Fibroblast of skin of left quadriceps (primary cell): Measurements from ENCODE around the gene CENPX.

Experiments used
- DNase-seq, 2 experiments: peaks; one replicate each; pipeline ENCODE4 v3.0.0-alpha.2; 2013; ENCODE audit warnings: low read depth in 2 of 2

The CENPX gene

GRCh38 chr17:82012261-82012639 is 10.4 kb downstream of the CENPX start:
- no peak for DNase-seq

DNA sequence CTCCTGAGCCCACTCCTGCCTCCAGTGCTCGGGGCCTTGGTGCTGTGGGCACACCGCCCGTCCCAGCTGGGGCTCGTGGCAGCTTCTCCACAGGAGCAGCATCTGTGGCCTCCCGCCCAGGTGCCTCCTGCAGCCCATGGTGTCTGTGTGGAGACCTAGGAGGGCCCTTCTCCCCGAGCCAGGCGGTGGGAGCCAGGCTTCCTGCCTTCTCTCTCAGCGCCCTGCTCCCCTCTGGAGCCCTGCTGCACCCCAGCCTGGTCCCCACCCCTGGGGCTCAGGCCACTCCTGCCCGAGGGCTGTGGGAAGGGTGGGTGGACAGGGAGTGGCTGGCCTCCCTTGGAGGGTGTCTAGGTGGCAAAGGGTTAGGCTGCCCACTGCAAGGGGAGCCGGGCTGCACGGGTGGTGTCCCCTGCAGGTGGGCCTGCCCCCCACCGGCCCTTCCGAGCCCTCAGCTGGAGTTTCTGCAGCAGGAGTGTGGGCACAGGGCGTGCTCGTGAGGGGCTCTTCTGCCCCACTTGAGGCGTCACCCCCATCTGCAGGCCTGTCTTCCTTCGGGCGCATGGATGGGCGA is 11.0 kb downstream of the CENPX start:
- no peak for DNase-seq

- DNase-seq, result no peak
These were observed 11.8 kb downstream of the CENPX start for GRCh38 chr17:82010575-82011525.

DNA sequence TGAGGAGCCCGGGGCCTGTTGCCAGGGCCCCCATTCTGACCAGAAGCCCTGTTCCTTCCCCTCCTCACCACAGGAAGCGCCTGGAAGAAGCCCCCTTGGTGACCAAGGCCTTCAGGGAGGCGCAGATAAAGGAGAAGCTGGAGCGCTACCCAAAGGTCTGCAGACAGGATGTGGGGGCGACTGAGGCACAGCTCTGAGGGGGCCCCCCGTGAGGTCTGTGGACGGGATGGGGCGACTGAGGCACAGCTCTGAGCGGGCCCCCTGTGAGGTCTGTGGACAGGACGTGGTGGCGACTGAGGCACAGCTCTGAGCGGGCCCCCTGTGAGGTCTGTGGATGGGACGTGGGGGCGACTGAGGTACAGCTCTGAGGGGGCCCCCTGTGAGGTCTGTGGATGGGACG is 13.3 kb downstream of the CENPX start:
- no peak for DNase-seq

DNA sequence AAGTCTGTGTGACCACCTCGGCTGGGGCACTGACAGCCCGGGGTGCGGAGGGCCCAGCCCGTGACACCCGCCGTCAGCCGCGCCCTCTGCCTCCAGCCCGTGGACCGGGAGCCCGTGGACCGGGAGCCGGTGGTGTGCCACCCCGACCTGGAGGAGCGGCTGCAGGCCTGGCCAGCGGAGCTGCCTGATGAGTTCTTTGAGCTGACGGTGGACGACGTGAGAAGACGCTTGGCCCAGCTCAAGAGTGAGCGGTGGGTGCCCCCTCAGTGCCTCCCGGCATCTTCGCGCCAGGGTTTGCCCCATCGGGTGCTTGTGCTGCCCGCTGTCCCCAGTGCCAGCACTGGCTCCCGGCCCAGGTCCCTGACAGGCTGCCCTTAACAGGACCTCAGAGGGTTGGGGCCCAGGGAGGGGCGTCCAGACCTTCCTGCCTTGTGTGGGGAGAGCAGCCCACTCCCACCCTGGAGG is 13.7 kb downstream of the CENPX start:
- DNase-seq, result no peak

DNA sequence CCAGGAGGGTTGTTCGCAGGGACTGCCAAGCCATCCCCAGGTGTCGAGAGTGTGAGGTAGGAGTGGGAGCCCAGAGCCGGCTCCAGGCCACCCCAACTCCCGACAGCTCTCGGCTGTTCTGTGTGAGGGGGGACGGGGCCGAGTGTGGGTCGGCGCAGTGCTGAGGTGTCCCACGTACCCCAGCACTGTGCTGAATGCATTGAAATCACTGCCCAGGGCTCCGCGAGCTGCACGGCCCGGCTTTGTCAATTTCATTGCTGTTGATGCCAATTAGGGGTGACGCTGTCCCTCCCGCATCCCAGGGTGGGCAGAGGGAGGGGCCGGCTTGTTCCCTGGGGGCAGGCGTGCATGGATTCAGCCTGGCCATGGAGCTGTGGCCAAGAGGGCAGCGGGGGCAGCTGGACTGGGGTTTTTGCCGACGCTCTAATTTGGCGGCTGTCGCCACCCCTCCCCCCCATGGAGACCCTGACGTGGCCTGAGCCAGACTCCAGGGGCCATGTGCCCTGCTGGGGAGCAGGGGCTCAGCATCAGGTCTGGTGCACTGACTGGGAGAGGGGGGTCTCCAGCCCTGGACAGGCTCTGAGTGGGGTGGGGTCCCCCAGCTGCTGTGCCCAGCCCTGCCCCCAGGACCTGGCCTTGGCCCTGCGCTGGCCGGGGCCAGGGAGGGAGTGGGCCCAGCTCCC is 14.3 kb downstream of the CENPX start:
- DNase-seq, result no peak

- DNase-seq, result no peak
These were observed 15.0 kb downstream of the CENPX start for GRCh38 chr17:82007495-82008257.

GRCh38 chr17:82007228-82007494 is 15.5 kb downstream of the CENPX start:
- DNase-seq, result no peak

GRCh38 chr17:82006468-82007227 is 16.0 kb downstream of the CENPX start:
- no peak for DNase-seq

- no peak for DNase-seq
These were observed 16.9 kb downstream of the CENPX start for GRCh38 chr17:82005701-82006348.

- DNase-seq, result no peak
These were observed 17.9 kb downstream of the CENPX start for GRCh38 chr17:82004517-82005455.

DNA sequence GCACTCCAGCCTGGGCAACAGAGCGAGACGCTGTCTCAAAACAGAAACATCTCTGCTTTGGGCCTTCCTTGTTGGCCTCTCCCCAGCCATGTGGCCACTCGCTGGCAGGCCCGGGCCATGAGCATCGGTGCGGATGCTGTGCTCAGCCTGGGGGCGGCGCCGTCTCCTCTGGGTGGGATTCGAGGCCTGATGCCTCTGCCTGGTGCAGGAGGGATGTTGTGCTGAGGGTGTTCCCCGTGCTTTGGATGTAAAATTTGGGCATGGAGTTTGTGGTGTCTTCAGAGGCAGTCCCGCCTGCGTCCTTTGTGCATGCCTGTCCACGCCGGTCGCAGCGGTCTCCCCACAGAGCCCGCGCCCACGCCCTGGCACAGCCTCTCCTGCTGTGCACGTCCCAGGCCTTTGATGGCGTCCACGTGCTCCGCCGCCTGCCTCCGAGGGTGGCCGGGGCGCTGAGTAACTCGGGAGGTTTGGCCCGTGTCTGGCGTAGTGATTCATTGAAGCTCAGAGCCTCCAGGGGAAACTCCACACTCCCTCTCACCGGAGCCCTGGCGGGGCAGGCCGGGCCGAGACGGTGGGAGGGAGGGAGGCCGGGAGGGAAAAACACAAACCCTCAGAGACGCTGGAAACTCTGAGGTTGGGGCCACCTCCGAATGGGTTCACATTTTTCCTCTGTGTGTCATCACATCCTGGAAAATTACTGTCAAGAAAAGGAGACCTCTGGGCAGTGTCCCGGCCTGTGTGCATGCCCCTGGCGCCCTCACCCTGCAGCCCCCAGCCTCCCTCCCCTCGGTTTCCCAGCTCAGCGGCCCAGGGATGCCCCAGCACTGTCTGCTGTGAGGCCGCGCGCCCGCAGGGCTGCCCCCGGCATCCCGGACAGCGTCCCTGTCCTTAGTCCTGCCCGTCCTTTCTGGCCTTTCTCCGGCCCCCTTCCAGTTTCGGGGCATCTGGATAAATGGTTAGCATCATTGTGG is 19.0 kb downstream of the CENPX start:
- DNase-seq, result peak; percentile 89

DNA sequence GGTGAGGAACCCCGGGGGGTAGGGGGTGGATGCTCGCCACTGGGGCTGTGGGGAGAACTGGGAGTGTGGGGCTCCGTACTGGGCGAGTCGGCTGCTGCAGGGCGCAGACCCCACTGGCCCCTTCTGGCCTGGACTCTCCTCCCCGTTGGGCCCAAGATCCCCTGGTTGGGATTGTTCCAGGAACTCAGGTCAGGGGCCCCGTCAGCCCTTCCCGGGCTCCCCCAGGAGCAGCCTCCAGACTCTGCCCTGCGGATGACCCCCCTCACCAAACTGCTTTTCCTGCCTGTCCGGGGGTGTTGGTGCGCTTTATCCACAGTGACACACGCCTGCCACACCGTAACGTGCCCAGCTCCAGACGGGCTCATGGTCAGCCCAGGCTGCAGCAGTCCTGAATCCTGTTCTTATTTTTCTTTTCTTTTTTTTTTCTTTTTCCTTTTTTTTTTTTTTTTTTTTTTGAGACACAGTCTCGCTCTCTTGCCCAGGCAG is 21.1 kb downstream of the CENPX start:
- no peak for DNase-seq

- DNase-seq, result no peak
These were observed 21.7 kb downstream of the CENPX start for GRCh38 chr17:82000803-82001570.

DNA sequence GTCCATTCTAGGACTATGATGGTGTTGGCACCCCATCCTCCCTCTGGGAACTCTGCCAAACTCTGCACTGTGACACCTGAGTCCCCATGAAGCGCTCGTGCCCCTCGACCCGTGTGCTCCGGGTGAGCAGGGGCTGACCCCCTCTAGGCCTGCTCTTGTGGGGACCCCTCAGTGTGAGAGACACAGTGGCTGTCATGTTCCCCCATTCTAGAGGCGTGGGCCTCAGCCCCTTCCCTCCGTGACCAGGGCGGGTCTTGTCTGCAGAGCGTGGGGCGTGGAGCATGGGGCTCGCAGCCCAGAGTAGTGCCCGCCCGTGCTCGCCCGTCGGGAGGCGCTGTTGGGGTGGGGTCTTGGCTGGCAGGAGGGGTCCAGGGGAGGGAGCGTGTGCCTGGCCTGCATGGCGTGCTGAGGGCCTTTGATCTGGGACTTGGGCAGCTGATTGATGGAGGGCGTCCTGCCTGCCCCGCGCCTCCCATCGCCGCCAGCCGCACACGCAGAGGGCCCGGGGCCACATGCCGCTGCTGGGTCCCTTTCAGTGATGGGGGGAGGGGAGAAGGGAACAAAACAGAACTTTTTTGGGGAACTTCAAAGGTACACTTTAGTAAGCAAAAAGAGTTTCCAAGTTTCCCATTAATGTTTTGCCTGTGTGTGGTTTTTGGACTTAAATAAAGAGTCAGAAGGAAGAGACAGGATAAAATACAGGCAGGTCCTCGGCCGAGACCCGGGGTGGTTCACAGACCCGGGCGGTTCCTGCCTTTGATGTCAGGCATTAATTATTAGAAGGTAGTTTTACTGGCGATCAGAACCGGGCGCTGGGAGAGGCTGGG is 22.5 kb downstream of the CENPX start:
- no peak for DNase-seq

GRCh38 chr17:81999587-81999975 is 23.1 kb downstream of the CENPX start:
- no peak for DNase-seq
